ENCODE results near the gene TIPARP.

DNA sequence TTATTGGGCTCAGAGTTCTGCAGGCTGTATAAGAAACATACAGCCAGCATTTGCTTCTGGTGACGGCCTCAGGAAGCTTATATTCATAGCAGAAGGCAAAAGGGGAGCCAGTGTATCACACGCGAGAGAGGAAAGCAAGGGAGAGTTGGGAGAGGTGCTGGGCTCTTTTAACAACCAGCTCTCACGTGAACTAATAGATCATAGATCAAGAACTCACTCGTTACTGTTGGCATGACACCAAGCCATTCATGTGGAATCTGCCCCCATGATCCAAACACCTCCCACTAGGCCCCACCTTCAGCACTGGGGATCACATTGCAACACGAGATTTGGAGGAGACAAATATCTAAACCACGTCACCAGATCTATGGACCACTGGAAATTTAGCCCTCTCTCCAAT is 70.2 kb downstream of the TIPARP start:
- TF ChIP-seq CTCF (IDR thresholded peaks at IDR 0.05) (no peak), POLR2A (IDR thresholded peaks at IDR 0.05) (no peak), EP300 (IDR thresholded peaks at IDR 0.05) (no peak)
